ENCODE results near the gene TBC1D7. TPM values are rescaled to one million over a fixed set of nuclear protein-coding genes. Genes with fewer than 3 reads are reported as not detected.

TBC1D7 gene
- total and polyA plus RNA-seq, 12 donors, result 17.3 to 42.6 (median 28.1) TPM

DNA sequence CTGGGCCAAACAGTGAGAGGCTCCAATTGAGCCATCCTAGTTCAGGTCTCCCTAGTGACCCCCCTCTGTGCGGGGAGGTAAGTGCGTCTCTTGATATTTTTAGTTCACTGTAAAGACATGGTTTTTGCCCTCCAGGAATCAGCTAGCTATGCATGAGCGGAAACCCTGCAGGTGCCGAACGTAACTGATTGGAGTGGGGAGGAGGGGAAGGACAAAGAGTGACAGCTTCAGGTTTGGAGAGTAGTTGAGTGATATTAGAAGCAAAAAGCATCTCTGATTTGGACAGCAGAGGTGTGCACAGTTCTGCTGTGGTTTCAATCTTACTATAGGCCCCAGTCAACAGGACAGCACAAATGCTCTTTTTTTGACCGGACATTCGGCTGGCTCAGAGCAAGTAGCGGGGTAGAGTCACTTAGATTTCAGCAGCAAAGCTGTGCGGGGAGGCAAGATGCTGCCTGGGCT is 31.8 kb downstream of the TBC1D7 start:
- DNase-seq (no peak), ATAC-seq (no peak)
- WGBS, 2 donors, result 80 to 85% methylated on average over 9 of the region's 9 CpGs
- no peaks in the 10 kb centered on the region for H3K9me3 ChIP-seq
- TF ChIP-seq, protein P1, sequence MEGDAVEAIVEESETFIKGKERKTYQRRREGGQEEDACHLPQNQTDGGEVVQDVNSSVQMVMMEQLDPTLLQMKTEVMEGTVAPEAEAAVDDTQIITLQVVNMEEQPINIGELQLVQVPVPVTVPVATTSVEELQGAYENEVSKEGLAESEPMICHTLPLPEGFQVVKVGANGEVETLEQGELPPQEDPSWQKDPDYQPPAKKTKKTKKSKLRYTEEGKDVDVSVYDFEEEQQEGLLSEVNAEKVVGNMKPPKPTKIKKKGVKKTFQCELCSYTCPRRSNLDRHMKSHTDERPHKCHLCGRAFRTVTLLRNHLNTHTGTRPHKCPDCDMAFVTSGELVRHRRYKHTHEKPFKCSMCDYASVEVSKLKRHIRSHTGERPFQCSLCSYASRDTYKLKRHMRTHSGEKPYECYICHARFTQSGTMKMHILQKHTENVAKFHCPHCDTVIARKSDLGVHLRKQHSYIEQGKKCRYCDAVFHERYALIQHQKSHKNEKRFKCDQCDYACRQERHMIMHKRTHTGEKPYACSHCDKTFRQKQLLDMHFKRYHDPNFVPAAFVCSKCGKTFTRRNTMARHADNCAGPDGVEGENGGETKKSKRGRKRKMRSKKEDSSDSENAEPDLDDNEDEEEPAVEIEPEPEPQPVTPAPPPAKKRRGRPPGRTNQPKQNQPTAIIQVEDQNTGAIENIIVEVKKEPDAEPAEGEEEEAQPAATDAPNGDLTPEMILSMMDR (IDR thresholded peaks at IDR 0.05), result no peak
- H3K4me1 ChIP-seq, result peaks cover 0 to 13% (median 5%) of the 10 kb centered on the region in 9 donors
- no peaks in the 10 kb centered on the region for H3K27me3 ChIP-seq
- intact Hi-C loops (cut with DNase I), result no loop called here
- H3K36me3 ChIP-seq, result peaks cover 0 to 95% (median 13%) of the 10 kb centered on the region in 9 donors
- no peak overlapping the region for H3K27ac ChIP-seq
- H3K4me3 ChIP-seq, result no peak overlapping the region

DNA sequence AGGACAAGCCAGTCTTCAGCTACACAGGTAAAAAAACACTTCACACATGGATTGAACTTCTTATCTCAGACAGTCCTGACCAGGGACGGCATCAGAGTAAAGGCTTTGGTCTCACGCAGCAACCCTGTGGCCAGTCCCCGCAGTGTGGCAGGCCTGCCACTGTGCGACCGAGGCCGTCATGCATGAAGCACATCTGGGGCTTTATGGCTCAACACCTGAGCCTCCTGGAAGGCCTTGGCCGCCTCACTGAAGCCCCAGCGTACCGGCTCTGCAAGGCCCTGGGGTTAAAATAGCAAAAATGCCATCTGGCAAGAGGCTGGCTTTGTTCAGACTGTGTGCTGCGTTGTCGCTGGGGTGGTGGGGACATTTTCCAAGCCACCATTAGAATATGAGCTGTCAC is 32.8 kb downstream of the TBC1D7 start:
- DNase-seq (no peak), ATAC-seq (no peak)
- Histone ChIP-seq H3K4me1 (peaks cover 0 to 13% (median 5%) of the 10 kb centered on the region in 9 donors), H3K27ac (no peak overlapping the region), H3K36me3 (peaks cover 0 to 94% (median 15%) of the 10 kb centered on the region in 9 donors), H3K9me3 (no peaks in the 10 kb centered on the region), H3K27me3 (no peaks in the 10 kb centered on the region), H3K4me3 (no peak overlapping the region)
- WGBS, 2 donors, result 90 to 94% methylated on average over 11 of the region's 11 CpGs
- intact Hi-C loops (cut with DNase I), result no loop called here
- TF ChIP-seq, protein P1 (IDR thresholded peaks at IDR 0.05), result no peak

DNA sequence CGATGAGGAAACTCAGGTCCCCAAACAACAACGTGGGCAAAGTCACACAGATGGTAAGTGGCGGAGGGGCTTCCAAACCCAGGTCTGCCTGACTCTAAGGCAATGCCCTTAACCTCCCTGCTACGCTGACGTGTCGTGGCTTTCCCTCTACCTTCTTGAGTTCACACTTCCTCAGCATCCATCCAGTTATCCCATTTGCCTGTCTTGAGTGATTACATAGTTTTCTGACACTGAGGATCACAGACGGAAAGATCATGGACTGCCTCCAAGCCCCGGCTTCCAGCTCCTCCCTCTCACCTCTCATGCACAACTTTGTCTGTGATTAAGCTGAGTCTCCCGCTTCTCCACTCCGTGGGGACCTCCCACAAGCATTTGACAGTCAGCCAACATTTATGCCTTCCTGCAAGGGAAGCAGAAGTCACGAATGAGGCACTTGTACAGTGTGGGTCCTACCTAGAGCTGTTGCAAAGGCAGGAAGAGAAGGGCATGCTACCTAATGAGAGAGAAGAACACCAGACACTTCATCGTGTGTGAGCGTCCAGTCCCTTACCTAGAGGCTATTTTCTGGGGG is 33.8 kb downstream of the TBC1D7 start:
- TF ChIP-seq, protein P1 (IDR thresholded peaks at IDR 0.05), result no peak
- Histone ChIP-seq H3K4me3 (no peak overlapping the region), H3K9me3 (no peaks in the 10 kb centered on the region), H3K27me3 (no peaks in the 10 kb centered on the region), H3K36me3 (peaks cover 0 to 91% (median 15%) of the 10 kb centered on the region in 9 donors), H3K4me1 (peaks cover 0 to 13% (median 5%) of the 10 kb centered on the region in 9 donors), H3K27ac (no peak overlapping the region)
- ATAC-seq (peak in 1 of 8 donors; percentile 15), DNase-seq (no peak)
- 74% methylated on average over 13 of the region's 13 CpGs for WGBS, 2 donors
- intact Hi-C loops (cut with DNase I), result no loop called here

DNA sequence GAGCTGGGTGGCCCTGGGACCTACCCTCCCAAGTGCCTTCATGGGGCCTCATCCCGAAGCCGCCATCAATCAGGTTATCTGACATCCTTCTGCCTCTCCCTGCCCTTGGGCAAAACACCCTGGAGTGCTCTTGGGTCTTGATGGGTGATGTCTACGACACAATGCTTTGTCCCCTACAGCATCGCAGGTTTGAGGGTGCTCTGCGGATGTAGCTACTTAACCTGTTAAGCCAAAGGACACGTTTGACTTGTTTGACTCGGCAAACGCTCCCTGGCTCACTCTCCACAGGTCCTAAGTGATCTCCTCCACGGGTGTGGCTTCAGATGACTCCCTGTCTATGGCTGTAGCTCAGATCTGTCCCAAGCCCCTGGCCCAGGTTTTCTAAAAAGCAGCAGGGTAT is 35.6 kb downstream of the TBC1D7 start:
- intact Hi-C loops (cut with DNase I), result no loop called here

More for the DNA sequence above, 35.6 kb downstream of the TBC1D7 start:
- WGBS, 2 donors, result 88 to 92% methylated on average over 9 of the region's 9 CpGs
- no peaks in the 10 kb centered on the region for H3K27me3 ChIP-seq
- H3K4me3 ChIP-seq, result no peak overlapping the region
- H3K27ac ChIP-seq, result no peak overlapping the region
- H3K4me1 ChIP-seq, result peaks cover 0 to 13% (median 5%) of the 10 kb centered on the region in 9 donors
- peaks cover 0 to 1% (median 0%) of the 10 kb centered on the region in 11 donors for H3K9me3 ChIP-seq
- peaks cover 0 to 88% (median 21%) of the 10 kb centered on the region in 9 donors for H3K36me3 ChIP-seq
- TF ChIP-seq, protein P1 (IDR thresholded peaks at IDR 0.05), result no peak
- ATAC-seq, result no peak
- no peak for DNase-seq
